HL-60 (cell line): ENCODE data around the gene ZNF284.

ENCODE experiments used
- POLR2AphosphoS5 ChIP-seq: IDR thresholded peaks from 2 replicates; pipeline ENCODE4 v1.6.1; 2012; ENCODE audit warnings: low read depth
- SPI1 ChIP-seq: IDR thresholded peaks from 2 replicates; pipeline ENCODE4 v1.6.1; 2012; ENCODE audit warnings: low read depth, mild to moderate bottlenecking, borderline replicate concordance

GRCh38 chr19:44042147-44042546 is 29.8 kb upstream of the ZNF284 start:
- TF ChIP-seq SPI1 (no peak), POLR2AphosphoS5 (no peak)
